NT2/D1 (cell line): Measurements from ENCODE around the gene NLRP3.

Experiments used
- SUZ12 ChIP-seq: IDR thresholded peaks from 2 replicates; pipeline ENCODE4 v1.6.1; 2011; ENCODE audit not compliant: insufficient read length, insufficient read depth; ENCODE audit errors: extremely low read depth
- YY1 ChIP-seq: IDR thresholded peaks from 2 replicates; pipeline ENCODE4 v1.6.1; 2011; ENCODE audit not compliant: insufficient read length, insufficient read depth

GRCh38 chr1:247437551-247438505, 21.9 kb downstream of the NLRP3 start:
- TF ChIP-seq YY1 (no peak), SUZ12 (no peak)
